GM12878 (cell line): ENCODE results near the gene EPOP. TPM values are rescaled to one million over a fixed set of nuclear protein-coding genes. Genes with fewer than 3 reads are reported as not detected.

Experiments
- BCL11A ChIP-seq: IDR thresholded peaks from 2 replicates; pipeline ENCODE4 v1.6.1; 2011; ENCODE audit warnings: low read depth, low read length
- ESRRA ChIP-seq: IDR thresholded peaks from 2 replicates; pipeline ENCODE4 v1.6.1; 2012; ENCODE audit warnings: mild to moderate bottlenecking, low read length, improper control_type of control experiment
- MEF2B ChIP-seq: fragments of 450-650 bp; IDR thresholded peaks from 2 replicates; pipeline ENCODE4 v1.6.1; 2018; ENCODE audit warnings: mild to moderate bottlenecking, moderate library complexity; ENCODE audit not compliant: partially characterized antibody, poor library complexity, severe bottlenecking
- NFIC ChIP-seq: IDR thresholded peaks from 2 replicates; pipeline ENCODE4 v1.6.1; 2012; ENCODE audit warnings: low read depth, mild to moderate bottlenecking, inconsistent platforms, low read length, moderate library complexity
- NR2C1 ChIP-seq: fragments of 450-650 bp; IDR thresholded peaks from 2 replicates; pipeline ENCODE4 v1.6.1; 2017; ENCODE audit warnings: antibody characterized with exemption, mild to moderate bottlenecking, moderate library complexity
- polyA plus RNA-seq, 11 experiments: library from polyadenylated mRNA; depleted of rRNA in 4 of 11; unstranded in 6 of 11; stranded (reverse) in 5 of 11; fragments of >200 nt; fragmentation: Nextera tagmentation in 4 of 11; fragmentation: Illumina TruSeq in 1 of 11; extraction: Ambion mirVana in 4 of 11; extraction: Trizol in 1 of 11; gene quantifications; 1 replicate in 1 of 11; 2 replicates in 10 of 11; pipeline versions ENCODE4 v1.2.1 to v1.2.3, GENCODE V29; 2011 to 2016; ENCODE audit warnings: inconsistent platforms in 2 of 11, missing spikeins in 2 of 11, low read depth in 1 of 11
- total RNA-seq, 4 experiments: library from RNA; depleted of rRNA in 3 of 4; stranded (reverse); fragments of >200 nt in 3 of 4; fragmentation: Illumina TruSeq in 1 of 4; extraction: Trizol in 1 of 4; gene quantifications; 2 replicates each; pipeline versions ENCODE4 v1.2.1 to v1.2.3, GENCODE V29; 2013 to 2021
- TF ChIP-seq, protein P1 (sequence below): fragments of 450-650 bp; formaldehyde crosslinking; IDR thresholded peaks from 2 replicates; pipeline ENCODE4 v1.4.0; 2020; ENCODE audit warnings: mild to moderate bottlenecking, moderate library complexity
- TF ChIP-seq, protein P2 (sequence below): IDR thresholded peaks from 2 replicates; pipeline ENCODE4 v1.6.1; 2011; ENCODE audit warnings: low read depth, low read length, improper control_type of control experiment, borderline replicate concordance

Gene EPOP
- total and polyA plus RNA-seq, 10 of the 15 experiments (the other 5 are each of a cell fraction or from before 2014, with no cell fraction given), result 0.53 to 9.0 (median 3.7) TPM

DNA sequence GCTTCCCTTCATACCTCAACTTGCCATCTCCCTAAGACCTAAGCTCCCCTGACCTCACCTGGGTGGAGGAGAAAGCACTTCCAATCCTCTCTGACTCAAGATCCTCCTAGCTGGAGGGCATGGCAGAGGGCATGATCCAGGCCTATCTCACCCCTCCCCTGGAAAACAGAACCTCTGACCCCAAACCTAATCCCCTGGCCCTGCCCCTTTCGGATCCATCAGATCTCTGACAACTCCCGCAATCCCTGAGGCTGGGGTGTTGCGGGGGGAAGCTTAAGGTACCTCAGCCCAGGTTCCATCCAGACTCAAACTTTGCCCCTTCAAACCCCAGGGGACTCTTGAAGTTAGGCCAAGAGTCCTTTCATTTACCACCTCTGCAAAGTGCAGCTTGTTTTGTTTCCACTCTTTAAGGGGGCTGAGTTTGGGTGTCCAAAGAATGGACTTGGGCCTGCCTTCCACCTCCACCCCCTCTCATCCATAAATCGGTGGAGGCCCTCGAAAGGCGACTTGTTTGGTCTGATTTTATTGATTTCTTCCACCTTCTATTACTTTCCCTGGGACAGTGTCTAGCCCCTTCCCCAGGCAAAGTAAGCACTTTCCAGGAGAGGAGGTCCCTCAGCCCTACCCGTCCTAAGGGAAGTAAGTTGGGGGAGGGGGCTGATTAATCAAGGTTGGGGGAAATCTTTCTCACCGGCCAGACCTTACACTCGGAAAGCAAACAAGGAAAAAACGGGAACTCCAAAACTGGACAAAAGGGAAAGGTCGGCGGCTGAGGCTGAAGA, 2.6 kb downstream of the EPOP start (continued):
- TF ChIP-seq, protein P1, sequence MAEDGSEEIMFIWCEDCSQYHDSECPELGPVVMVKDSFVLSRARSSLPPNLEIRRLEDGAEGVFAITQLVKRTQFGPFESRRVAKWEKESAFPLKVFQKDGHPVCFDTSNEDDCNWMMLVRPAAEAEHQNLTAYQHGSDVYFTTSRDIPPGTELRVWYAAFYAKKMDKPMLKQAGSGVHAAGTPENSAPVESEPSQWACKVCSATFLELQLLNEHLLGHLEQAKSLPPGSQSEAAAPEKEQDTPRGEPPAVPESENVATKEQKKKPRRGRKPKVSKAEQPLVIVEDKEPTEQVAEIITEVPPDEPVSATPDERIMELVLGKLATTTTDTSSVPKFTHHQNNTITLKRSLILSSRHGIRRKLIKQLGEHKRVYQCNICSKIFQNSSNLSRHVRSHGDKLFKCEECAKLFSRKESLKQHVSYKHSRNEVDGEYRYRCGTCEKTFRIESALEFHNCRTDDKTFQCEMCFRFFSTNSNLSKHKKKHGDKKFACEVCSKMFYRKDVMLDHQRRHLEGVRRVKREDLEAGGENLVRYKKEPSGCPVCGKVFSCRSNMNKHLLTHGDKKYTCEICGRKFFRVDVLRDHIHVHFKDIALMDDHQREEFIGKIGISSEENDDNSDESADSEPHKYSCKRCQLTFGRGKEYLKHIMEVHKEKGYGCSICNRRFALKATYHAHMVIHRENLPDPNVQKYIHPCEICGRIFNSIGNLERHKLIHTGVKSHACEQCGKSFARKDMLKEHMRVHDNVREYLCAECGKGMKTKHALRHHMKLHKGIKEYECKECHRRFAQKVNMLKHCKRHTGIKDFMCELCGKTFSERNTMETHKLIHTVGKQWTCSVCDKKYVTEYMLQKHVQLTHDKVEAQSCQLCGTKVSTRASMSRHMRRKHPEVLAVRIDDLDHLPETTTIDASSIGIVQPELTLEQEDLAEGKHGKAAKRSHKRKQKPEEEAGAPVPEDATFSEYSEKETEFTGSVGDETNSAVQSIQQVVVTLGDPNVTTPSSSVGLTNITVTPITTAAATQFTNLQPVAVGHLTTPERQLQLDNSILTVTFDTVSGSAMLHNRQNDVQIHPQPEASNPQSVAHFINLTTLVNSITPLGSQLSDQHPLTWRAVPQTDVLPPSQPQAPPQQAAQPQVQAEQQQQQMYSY (CRISPR knock-in tag), result no peak
- TF ChIP-seq ESRRA, result no peak
- TF ChIP-seq NR2C1, result no peak
- peak; percentile 61 for TF ChIP-seq MEF2B
- no peak for TF ChIP-seq BCL11A
- TF ChIP-seq NFIC, result no peak
- TF ChIP-seq, protein P2, sequence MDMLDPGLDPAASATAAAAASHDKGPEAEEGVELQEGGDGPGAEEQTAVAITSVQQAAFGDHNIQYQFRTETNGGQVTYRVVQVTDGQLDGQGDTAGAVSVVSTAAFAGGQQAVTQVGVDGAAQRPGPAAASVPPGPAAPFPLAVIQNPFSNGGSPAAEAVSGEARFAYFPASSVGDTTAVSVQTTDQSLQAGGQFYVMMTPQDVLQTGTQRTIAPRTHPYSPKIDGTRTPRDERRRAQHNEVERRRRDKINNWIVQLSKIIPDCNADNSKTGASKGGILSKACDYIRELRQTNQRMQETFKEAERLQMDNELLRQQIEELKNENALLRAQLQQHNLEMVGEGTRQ, result no peak
